GM12865 (cell line): ENCODE results near the gene PDILT.
"Not testable (repeated sequence)": the region's sequence is repeated elsewhere in the genome, so short reads cannot be mapped to it uniquely, and the experiment has no call there.

Experiments
- DNase-seq: peaks from one replicate; pipeline ENCODE4 v3.0.0; 2010; ENCODE audit warnings: low read depth
- H3K4me3 ChIP-seq: 2 replicates; pipeline ENCODE4 v1.5.1; 2011; ENCODE audit warnings: mild to moderate bottlenecking, low read depth, low read length, control low read depth
- CTCF ChIP-seq: IDR thresholded peaks from 2 replicates; pipeline ENCODE4 v1.5.1; 2011; ENCODE audit warnings: low read length, control low read depth, low read depth, inconsistent platforms; ENCODE audit not compliant: insufficient read depth; ENCODE audit errors: missing control alignments

Gene PDILT

DNA sequence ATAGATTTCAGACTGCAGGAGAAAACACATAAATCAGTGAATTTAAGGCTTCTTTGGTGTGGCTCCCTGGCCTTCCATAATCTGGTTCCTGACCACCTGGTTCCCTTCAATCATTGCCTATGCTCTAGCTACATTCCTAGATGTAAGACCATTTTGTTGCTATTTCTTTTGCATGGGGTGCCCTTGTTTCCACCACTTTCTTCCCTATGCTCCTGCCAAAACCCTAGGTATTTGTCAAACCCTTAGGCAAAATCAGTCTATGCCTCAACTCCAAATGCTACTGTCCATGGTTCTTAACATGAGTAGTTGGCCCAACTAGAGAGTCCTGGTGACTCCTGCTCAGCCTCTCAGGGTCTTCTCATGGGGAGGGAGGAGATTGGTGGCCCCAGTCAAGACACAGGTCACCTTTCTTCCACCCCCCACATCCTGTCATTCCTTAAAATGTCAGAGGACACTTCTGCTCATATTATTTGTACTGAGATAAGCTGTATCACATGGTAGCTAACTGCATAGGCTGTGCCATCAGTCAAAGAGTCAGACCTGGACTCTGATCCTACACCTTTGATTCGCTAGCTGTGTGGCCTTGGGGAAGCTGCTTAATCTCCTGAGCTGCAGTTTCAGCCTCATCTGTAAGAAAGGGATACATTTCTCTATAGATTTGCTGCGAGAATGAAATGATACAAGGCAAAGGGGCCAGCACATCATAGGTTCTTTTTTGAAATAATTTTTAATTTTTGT is 19.8 kb upstream of the PDILT start:
- H3K4me3 ChIP-seq = no peak overlapping the region
- no peak for DNase-seq
- TF ChIP-seq CTCF = no peak

DNA sequence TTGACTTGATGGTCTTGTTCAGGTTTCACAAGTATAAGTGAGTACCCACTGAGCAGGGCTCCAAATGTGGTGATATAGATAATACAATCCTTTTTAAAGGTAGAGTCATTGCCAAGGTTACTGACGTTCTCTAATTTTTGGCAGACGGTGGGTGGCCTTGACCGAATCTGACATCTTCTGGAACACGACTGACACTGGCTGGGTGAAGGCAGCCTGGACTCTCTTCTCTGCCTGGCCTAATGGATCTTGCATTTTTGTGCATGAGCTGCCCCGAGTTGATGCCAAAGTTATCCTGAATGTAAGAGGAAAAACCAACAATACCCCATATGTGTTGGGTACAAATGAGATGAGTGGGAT is 19.2 kb upstream of the PDILT start:
- DNase-seq, H3K4me3 ChIP-seq: not testable (repeated sequence)

DNA sequence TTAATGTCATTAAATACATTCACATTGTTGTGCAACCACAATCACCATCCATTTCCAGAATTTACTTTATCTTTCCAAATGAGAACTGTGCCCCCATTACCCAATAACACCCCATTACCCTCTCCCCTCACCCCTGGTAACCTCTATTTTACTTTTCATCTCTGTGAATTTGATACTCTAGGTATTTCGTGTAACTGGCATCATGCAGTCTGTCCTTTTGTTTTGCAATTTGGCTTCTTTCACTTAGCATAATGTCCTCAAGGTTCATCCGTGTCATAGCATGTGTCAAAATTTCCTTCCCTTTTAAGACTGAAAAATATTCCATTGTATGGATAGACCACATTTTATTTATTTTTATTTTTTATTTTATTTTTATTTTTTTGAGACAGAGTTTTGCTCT is 17.2 kb upstream of the PDILT start:
- DNase-seq = not testable (repeated sequence)

GRCh38 chr16:20419093-20419492 is 14.6 kb upstream of the PDILT start:
- not testable (repeated sequence) for H3K4me3 ChIP-seq, DNase-seq

More for the DNA sequence above, 17.2 kb upstream of the PDILT start:
- H3K4me3 ChIP-seq = not testable (repeated sequence)

DNA sequence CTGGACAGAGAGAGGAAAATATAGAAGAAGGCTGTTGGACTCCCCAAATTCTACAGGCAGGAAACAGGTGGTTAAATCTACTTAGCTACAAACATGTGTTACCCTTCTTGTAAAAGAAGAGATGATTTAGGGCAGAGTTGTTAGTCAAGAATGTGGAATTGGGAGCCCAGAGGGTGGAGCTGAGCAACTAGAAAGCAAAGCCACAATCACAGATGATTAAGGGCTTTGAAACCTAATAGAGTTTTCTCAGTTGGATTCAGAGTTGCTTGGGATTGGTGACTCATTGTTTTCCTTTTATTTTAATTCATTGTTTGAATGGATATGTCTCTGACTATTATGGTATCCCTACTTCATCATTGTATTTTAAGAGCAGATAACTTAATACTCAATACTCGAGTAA is 11.0 kb upstream of the PDILT start:
- no peak for TF ChIP-seq CTCF
- no peak for DNase-seq
- H3K4me3 ChIP-seq = no peak overlapping the region

- TF ChIP-seq CTCF = no peak
- peak; percentile 58 for DNase-seq
These were observed 6.5 kb upstream of the PDILT start for GRCh38 chr16:20411055-20411454.

DNA sequence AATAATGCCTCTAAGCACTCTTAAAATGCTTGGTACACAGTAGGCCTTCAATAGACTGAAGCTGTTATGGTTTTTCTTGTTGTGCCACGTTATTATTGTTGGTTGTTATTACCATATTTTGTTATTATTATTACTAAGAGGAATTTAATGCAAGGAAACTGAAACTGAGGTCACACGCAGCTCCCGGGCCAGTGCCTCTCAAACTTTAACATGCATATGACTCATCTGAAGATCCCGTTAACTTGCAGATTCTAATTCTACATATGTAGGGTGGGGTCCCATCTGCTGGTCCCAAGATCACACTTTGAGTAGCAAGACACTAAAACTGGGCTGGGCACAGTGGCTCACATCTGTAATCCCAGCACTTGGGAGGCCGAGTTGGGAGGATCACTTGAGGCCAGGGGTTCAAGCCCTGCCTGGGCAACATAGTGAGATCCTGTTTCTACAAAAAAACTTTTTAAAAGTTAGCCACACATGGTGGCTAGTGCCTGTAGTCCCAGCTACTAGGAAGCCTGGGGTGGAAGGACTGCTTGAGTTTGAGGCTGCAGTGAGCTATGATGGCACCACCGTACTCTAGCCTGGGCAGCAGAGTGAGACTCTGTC is 5.7 kb upstream of the PDILT start:
- H3K4me3 ChIP-seq = no peak overlapping the region
- DNase-seq = peak; percentile 69
- TF ChIP-seq CTCF = no peak

More at GRCh38 chr16:20411055-20411454, 6.5 kb upstream of the PDILT start:
- H3K4me3 ChIP-seq = no peak overlapping the region

DNA sequence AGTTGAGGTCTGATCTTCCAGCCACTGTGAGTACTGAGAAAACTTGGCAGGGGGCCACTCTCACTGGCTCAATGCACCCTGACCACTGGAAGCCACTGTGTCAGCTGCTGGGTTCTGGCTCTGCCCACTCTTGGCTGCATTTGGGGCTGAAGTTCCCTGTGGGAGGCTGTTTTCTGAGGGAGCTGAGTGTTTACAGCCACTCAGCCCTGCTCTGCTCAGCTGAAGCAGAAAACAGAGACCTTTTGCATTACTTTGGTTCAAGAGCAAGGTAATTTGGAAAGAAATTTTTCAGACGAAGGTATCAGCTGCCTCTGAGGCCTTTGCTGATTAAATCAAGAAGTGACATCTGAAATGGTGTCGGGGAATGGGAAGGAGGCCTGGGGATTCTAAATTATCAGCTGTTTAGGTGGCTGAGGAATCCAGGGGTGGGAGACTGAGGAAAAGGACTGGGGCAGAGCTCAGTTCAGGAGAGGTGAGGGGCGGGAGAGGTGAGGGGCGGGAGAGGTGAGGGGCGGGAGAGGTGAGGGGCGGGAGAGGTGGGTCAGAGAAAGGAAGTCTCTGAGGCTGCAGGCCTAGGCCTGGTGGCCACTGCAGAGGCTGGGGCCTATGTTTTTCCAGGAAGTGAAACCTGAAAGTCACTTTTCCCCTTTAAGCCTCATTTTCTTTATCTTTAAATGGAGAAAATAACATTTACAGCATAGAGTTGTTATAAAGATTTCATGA is 5.0 kb upstream of the PDILT start, which contains the start of gene ACSM5:
ACSM5 (plus strand) TSS at position 137 of the 723 bp plus-strand sequence. CDS start 1,951 bp downstream, outside the sequence.
- peak; percentile 22 for DNase-seq
- no peak within 1 kb of the TSS for H3K4me3 ChIP-seq
- TF ChIP-seq CTCF = no peak
